ENCODE data around the gene SOBP.
A peak's percentile ranks its signal among the peaks of the same experiment; 100 is the strongest.

The SOBP gene

DNA sequence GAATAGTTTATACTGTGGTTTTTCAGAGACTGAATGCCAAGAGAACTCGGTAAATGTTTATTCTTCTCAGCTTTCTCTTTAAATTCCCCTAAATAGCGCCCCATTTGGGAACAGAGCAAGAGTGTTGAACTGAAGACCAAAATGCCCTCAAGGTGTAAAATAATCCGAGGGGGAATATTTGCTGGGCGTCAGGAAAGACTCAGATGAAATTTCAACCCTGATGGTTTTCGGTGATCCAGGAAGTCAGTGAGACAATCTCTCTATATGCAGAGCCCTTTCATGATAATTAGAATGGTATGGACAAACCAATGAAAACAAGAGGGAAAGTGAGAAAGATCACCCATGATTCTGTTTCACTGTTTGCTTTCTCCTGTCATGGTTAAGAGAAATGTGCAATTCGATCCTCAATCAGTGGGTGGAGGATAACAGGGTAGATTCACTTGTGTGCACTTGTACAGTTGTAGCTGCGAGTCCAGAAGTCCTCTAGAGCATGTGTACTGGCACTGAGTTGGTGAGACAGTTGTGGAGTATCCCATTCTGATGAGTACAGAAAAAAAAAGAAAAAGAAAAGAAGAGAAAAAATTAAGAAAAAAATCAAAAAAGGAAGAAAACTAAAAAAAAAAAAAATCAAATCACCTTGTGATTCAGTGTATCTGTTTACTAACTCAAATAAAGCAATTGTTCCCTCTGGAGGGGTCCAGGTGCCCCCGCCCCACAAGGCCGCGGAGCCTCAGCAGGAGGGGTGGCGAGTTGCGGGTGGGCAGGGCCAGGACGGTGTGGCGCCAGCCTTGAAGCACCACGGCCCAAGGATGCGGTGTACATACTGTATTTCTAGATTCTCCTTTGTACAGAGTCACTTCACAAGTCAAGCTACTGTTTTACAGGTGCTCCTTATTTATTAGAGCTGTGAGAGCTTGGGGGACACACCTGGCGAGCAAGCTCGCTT, 169.3 kb downstream of the SOBP start:
- no peak for DNase-seq (ENCODE audit: low read depth)

DNA sequence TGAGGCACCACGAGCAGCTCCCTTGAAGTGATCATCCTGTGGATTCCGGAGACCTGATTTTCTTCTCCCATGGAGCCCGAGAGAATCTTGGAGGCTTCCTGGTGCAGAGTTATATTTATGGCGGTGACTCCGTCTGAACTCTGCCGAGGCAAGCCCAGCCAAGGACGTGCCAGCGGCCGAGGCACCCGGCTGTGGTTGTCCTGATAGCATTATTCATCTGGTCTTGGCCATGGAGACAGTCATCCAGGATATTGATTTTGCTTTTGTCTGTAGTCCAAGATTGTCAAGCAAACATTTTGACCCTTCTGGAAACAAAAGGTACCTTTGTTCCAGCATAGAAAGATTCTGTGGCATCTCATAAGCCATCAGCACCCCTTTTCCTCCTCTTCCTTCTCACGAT, 170.9 kb downstream of the SOBP start:
- no peak for DNase-seq (ENCODE audit: low read depth)

DNA sequence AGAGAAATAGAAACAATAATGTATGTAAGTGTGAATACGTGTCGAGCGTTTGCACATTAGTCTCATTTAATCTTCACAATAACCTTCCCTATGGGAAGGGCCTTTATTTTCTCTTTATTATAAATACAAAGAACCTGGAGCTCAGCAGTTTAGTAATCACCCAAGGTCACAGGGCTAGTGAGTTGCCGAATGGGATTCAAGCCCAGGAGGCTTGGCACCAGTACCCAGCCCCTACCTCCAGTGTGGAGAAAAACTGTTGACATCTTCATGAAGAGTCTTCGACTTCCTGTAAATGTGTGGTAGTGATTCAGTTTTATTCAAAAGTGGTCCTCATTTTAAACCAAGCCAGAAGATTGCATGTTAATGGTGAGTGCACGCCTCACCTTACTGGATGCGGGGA, 171.4 kb downstream of the SOBP start:
- no peak for DNase-seq (ENCODE audit: low read depth)

DNA sequence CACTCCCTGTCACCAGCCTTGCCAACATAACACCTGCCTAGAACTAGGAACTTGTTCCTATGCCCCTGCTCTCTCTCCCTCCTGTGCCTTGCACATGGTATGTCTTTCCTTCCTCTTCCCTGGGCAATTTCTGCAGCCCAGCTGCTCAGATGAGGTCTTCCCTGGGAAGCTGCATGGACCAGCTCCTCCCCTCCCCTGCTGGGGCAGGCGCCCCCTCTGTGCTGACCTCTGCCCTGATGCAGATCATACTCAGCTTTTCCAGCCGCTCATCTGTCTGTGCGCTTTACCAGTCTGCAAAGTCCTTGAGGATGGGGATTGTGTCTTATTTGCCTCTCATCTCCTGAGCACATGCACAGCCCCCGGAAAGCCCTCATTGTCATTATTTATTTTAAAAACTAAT, 172.4 kb downstream of the SOBP start:
- DNase-seq (ENCODE audit: low read depth) = no peak

DNA sequence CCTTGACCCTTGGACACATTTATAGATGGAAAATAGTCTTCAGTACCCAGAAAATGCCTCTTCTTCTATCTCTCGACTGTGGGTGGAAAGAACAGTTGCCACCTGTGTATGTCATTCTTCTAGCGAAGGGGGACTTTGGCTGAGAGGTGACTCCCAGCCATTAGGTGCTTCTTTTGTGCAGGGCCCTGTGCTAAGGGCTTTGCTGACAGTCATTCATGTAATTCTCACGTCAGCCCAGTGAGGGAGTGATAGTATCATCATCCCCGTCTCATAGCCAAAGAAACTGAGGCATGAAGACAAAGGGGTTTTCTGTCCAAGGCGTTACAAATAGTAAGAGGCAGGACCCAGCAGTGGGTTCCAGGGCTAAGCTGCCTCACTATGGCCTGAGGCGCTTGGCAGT, 173.4 kb downstream of the SOBP start:
- DNase-seq (ENCODE audit: low read depth) = no peak

DNA sequence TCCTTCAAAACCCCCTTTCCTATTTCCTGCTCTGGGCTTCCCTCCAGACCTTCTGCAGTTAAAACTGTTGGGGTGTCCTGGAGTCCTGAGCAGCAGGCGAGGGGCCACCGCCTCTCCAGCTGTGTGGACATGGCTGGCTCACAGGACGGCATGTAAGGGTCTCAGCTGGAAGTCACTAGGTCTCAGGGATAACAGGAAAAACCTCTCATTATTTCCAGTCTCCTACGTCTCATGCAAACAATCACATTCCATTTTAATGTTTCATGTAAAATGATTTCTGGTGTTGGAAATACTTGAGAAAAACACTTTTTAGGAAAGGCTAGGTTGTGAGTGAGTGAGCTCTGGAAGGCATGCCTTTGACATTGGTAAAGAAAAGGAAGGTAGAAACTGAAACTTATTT, 175.5 kb downstream of the SOBP start:
- DNase-seq (ENCODE audit: low read depth) = peak; percentile 30

DNA sequence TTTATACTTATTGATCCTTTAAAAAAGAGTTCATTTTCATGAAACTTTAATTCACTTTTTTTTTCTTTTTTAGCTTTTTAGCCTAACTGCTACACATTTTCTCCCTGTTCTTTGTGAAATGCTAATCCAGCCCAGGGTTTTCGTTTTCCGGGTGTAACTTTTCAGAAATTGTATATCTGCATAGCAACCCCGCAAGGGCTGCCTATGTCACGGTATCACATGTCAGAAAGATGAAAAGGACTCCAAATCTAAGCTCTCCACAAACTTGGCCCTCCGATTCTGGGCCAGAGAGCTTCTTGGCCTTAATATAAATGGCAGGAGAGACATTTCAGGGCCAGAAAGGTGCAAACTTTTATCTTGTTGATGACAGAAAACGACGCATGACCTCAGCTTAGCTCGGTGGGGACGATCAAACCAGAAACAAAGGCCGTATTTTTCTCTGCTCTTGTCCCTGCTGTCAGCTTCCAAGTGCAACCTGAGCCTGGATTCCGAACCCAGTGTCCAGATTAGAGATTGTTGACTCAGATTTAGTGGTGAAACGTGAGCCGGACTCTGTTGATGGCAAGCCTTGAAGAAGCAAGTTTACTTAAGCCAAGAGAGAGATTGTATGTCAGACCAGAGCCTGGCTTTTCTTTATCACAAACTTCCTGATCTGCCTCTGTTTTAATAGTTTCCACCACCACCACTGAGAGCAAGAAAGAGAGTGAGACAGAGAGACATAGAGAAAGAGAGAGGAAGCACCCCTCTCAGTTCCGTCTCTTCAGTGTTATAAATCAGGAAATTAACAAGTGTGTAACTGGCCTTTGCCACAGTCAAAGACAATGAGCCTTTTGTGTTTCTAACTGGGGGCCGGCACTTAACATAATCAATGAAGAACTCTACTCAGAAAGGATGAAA, 176.4 kb downstream of the SOBP start:
- DNase-seq (ENCODE audit: low read depth) = no peak

DNA sequence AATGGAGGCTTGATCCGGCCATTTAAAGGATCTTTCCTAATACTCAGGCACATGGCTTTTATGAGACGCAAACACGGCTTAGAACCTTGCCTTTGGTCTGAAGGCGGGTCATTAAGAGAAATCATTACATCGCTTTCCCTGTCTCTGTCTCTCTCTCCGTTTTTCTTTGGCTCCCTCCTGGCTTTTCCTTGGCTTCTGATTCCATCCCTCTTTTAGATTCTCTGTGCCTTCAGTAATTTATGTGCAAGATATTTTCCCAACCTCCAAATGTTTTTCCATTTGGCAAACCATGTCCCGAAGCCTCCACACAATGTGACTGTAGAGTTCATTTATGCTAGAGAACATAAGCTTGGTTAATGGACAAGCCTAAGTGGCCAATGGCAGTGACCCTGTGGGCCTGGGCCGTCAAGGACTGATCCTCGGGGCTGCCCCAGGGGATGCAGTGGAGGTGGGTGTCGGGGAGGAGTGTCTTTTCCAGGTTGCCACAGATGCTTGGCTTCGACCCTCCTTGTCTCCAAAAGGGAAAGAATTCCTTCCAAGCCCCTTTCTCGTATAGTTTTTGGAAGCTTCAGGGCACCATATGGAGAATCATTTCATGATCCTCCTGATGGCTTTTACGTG, 177.2 kb downstream of the SOBP start:
- DNase-seq (ENCODE audit: low read depth) = no peak

DNA sequence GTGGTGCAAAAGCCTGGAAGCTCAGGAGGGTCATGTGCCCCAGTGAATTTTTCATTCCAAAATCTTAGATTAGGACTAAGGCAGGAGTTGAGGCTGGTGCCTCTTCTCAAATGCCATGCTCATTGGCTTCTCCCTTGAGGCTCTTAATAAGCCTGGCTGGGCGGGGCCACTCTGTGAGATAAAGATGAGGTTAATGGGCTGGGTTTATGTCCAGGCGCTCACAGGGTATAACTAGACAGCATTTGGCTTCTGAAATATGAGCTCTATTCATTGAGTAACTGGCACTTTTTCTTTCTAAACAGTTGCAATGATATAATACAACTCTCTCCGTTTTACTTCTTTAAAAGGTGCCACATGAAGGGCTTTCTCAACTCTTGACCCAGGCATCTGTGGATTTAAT, 177.9 kb downstream of the SOBP start:
- DNase-seq (ENCODE audit: low read depth) = no peak

DNA sequence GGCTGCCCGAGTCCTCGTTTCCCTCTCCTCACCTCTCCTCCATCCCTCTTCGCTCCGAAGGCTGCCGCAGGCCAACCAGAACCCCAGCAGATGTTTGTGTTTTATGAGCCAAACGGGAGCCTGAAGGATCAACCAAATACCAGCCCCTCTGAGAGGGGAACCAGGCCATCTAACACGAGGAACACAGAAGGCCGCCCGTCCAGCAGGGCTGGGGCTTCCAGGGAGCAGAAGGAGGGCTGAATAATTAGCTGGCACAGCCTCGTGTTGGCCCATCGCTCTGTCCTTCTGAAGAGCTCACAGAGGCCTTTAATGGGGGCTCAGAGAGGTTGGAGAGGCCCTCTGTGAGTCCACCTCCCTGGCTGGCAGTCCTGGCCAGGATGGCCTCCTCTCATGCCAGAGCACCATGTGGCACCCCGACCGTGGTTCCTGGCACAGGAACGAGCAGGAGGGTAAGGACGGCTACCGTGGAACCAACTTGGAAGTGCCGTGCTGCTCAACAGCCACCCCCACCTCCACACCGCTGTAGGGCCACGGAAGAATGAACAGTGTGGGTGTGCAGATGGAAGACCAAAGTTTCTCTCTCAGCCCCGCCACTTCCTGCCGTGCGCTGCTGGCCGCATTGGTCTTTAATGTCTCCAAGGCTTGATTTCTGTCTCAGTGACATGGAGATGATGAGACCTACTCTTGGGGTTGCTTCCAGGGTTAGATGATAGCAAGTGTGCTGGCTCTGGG, 179.0 kb downstream of the SOBP start:
- DNase-seq (ENCODE audit: low read depth) = no peak

DNA sequence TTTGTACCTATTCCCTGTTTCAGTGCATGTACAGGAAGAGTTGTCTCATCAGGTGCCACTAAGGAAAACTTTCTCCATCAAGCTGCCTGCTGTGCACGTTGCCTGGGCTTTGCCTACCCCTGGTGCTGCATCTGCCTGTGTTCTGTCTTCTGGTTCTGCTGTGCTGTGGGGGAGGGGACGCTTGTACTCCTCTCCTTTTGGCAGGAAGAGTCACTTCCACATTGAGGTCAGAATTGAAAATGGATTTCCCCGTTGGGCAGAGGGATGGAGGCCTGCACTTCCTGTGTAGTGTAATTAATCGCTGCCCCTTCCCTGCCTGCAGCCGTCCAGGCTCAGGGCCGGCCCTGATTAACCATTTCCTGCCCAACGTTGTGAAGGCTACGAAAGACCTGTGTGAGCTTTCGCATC, 180.9 kb downstream of the SOBP start:
- DNase-seq (ENCODE audit: low read depth) = no peak

DNA sequence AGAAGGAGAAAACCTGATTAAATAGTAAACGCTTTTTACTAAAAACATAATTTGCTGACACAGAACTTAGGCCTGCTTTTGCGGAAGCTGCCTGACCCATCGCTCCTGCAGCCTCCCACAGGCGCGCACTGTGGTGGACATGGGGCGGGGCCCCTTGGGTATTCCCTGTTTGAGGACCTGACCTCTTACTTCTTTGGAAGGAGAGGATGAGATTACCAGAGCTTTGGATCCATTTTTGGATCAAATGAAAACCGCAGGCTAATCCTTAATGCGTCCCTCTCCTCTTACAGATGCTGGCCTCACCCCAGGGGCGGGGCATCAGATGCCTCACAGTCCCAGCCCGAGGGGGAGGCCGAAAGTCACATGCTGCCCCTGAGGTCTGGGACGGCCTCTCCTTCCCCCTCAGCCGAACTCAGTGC, 183.2 kb downstream of the SOBP start:
- DNase-seq (ENCODE audit: low read depth) = no peak

DNA sequence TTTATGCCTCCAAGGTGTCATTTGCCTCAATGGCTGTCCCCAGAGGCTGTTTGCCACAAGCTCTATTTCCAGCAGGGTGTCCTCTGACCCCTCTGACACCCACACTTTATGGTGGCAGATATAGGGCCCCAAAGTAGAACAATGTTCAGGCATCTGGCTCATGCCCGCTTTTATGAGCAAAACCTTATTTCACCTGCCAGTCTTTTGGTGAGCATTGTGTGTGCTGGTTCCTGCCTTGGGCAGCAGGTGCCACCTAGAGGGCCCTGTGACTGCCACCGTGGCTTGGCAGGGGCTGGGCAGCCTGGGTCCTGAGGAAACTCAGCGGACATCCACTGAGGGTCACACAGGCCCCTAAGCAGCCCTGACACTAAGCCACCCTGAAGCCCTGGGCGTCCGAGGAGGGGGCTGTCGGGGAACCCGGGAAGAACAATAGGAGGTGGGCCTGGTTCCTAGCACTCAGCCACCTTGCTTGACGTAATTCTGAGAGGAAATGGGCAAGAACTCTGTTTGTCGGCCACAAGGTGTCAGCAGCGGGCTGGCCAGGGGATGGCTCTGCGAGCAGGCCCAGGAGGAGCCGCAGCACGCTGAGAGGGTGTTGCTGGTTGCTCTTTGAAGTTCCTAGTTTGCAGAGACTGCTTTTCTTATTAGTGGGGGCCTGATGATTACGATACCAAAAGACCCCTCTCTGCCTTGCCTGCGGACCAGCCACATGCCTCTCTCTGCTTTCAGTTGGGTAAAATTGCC, 185.2 kb downstream of the SOBP start:
- peak; percentile 49 for DNase-seq (ENCODE audit: low read depth)

DNA sequence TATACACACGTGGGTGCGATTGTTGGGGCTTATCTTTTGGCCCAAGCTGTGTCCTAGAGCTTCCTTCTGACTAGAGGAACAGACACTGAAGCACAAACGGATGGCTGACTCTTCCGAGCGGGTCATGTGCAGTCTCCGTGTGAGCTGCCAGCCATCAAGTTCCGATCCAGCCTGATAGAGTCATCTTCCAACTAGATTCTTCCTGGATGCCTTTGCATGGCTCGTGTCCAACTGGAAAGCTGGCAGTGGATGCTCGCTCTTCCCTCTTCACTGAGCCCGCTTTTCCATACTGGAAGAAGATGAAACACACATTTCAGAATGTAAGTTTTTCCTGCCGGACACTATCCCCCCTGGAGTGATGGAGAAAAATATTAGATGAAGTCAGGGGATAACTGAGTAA, 186.1 kb downstream of the SOBP start:
- DNase-seq (ENCODE audit: low read depth) = no peak

DNA sequence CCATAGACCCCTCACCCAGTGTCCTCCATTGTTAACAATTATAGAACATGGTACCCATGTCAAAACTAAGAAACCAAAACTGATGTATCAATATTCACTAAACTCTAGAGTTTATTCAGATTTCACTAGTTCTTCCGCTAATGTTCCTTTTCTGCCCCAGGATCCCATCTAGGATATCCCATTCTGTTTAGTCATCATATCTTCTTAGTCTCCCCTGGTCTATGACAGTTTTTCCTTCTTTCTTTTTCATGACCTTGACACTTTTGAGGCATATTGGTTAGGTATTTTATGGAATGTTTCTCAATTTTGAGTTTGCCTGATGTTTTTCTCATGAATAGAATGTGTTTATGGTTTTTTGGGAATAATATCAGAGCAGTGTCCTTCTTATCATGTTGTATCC, 187.5 kb downstream of the SOBP start:
- no peak for DNase-seq (ENCODE audit: low read depth)

DNA sequence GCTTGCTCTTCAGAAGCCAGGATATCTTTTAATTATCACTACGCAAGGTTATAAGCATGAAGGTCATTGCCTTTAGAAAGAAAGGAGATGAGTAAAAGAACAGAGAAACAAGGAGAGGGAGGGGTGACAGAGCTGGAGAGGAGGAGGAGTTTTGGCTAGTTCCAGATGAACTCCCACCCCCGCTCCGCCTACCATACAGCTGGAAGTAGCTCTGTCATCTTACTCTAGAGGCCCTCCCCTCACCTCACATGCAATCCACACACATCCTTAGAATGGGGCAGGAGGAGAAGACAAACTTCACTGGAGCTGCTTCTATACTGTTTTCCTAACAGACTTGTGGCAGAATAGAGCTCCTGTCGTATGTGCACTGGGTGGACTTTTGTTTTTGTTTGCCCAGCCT, 189.5 kb downstream of the SOBP start:
- DNase-seq (ENCODE audit: low read depth) = no peak

DNA sequence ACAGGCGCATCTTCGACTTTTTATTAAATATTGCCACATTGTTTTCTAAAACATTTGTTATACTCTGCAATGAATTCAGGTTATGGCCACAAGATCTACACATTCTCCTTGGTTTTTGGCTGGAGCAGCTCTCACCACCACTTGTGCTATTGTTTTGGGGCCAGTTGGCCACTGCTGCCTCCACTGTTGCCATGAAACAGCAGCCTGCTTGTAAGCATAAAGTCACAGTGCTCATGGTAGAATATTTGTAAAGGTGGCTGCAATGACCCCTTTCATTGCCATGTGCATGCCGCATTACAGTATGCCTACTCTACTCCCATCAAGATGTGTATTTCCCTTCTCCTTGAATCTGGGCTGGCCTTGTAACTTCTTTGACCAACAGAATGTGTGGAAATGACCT, 192.8 kb downstream of the SOBP start:
- DNase-seq (ENCODE audit: low read depth) = no peak

DNA sequence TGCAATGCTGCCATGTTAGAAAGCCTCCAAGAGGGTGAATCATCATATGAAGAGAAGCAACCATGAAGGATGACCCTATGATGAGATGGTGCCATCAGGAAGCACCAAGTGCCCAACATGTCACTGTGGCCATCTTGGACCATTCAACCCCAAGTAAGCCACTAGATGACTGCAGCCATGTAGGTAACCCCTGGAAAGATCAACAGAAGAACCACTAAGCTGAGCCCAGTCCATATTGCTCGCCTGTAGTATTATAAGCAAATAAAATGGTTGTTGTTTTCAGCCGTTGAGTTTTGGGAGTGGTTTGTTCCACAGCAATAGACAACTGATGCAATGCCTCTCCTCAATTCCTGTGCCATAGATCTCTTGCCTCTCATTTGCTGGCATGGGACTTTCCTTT, 193.3 kb downstream of the SOBP start:
- no peak for DNase-seq (ENCODE audit: low read depth)

DNA sequence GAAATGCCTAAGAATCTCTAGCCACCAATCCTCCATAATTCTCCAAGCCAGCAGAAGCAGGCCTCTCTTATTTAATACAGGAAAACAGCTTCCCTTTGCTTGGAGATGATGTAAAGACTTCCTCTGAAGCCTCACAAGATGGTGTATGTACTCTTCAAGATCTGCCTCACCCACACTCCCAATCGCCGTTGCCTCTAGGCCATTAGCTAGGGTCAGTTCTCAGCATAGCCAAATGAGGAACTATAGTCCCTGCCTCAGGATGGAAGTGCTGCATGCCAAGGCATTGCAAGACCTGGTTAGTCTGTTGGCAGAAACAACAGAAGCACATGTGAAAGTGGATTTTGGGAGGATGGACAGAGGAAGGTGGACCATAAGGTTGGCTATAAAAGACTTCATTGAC, 195.1 kb downstream of the SOBP start:
- DNase-seq (ENCODE audit: low read depth) = no peak

DNA sequence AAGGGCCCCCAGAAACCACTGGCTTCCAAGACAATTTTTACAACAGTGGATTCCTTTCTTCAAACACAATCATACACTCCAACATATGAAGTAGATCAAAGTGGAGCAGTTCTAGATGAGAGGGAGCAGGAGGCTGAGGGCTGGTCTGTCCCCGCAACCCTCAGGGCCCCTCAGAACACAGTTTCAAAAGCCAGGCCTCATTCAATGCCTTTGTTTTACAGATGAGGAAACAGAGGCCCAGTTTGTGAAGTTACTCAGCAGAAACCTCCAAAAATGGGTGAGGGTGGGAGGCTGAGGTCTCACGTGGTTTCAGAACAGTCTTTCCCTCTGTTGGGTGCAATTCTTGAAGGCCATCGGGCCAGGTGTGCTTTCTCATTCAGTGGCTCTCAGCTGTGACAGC, 199.3 kb downstream of the SOBP start:
- no peak for DNase-seq (ENCODE audit: low read depth)

DNA sequence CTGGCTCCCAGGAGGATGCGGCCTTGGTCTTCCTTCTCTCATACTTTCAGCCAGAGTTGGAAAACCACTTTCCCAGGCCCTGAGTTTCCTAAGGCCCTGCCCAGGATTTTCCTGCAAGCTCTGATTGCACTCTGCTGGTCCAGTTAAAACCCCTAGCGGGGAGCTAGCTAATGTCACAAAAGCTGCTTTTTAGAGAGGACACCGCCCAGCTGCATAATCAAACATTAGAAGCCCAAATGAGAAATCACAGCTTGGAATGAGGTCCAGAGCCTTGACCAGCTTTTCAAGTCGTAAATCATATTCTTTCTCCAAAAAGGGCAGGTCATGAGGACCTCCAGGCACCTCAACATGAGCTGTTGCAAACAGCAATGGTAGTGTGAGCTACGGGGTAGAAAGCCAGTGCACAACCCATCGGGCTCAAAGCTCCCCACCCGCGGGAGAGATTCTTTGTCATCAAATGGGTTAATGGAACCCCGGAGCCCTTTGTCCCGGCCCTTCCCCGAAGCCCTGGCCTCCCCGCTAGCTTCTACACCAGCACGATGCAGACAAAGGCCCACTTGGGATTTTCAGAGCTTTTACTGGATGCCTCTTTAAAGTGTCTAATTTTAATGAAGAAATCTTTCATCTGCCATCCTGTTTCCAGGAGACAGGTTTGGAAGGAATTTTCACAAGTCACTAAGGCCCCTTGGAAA, 200.2 kb downstream of the SOBP start:
- DNase-seq (ENCODE audit: low read depth) = no peak

Data from HS-5 (cell line).